ENCODE data around the gene TMX2. TPM values are rescaled to one million over a fixed set of nuclear protein-coding genes. Genes with fewer than 3 reads are reported as not detected.

Gene TMX2
- total and polyA plus RNA-seq, 10 of the 15 experiments (the other 5 are each of a cell fraction or from before 2014, with no cell fraction given) = 64.3 to 134 (median 91.6) TPM

DNA sequence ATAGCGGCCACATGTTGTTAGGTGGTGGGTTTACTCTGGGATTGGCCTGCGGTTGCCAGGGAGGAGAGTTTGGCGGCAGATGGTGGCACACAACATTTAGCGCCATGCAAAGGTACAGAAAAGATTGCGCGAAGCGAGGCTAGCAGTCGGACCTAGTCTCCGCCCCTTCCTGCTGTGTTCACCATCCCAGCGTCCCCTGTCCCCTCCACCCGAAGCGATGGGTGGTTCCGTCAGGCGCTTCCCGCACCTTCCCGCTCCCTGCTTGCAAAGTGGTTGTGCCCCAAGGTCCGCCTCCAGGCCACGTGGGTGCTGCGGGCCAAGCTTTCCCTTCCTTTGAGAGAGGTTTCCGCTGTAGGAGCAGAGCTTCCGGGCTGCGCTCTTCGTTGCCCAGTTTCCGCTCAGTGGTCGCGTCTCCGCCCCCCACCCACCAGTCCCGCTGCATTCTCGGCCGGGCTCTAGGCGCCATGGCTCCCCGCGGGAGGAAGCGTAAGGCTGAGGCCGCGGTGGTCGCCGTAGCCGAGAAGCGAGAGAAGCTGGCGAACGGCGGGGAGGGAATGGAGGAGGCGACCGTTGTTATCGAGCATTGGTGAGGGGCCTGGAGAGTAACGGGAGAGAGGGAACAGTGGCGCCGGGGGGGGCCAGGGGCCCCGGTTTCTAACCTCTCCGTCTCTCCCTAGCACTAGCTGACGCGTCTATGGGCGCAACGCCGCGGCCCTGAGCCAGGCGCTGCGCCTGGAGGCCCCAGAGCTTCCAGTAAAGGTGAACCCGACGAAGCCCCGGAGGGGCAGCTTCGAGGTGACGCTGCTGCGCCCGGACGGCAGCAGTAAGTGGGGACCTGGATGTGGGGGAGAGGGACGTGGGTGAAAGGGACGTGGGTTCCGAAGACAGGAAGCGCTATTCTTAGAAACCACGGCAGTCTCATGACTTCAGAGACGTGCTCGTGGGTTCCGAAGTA lies 29.0 kb downstream of the TMX2 start, which contains the start of gene SELENOH:
TSS of gene SELENOH (plus strand) at position 360 of the 955 bp plus-strand sequence. CDS start at position 465, 105 bp downstream.
- ChIA-PET RAD21 (ENCODE audit: unreplicated experiment) (interaction anchor here (0.6 to 2.4 kb wide), 10 partner anchors 16 to 174 kb away, joined by 3 to 24 read pairs (median 4); partner anchors contain the start of genes CTNND1, MED19 and UBE2L6), CTCF (interaction anchor here (0.6 to 12.2 kb wide), 13 partner anchors 8 to 782 kb away, joined by 3 to 227 read pairs (median 3); partner anchors contain the start of gene BTBD18), SMC1A (ENCODE audit: uncharacterized antibody, unreplicated experiment) (interaction anchor here (0.7 to 8.3 kb wide), 12 partner anchors 10 to 100 kb away, joined by 3 to 83 read pairs (median 6); partner anchors contain the start of genes BTBD18 and CTNND1), POLR2A (interaction anchor here (0.6 to 6.4 kb wide), 16 partner anchors 9 to 263 kb away, joined by 3 to 63 read pairs (median 5); partner anchors contain the start of genes CTNND1, MED19, TMX2 and ZDHHC5)
- ATAC-seq (peak; percentile 95), DNase-seq (ENCODE audit: low read depth, low spot score) (peak; percentile 95), FAIRE-seq (peak; percentile 91)
- under 1% methylated on average over 75 of the region's 75 CpGs for WGBS (ENCODE audit: insufficient coverage, insufficient replicate concordance, low lambda C conversion rate, missing lambda C conversion rate)
- Histone ChIP-seq H4K20me1 (ENCODE audit: control insufficient read depth, insufficient read depth) (no peaks in the 10 kb centered on the region), H3K27ac (ENCODE audit: control insufficient read depth, insufficient read depth) (peak within 1 kb of the TSS; percentile 96), H3K4me3 (peak within 1 kb of the TSS; percentile 95), H2AFZ (ENCODE audit: control insufficient read depth, low read depth, low read length) (peak within 1 kb of the TSS; percentile 29), H3K4me2 (ENCODE audit: control insufficient read depth, insufficient read depth) (peak within 1 kb of the TSS; percentile 80), H3K36me3 (ENCODE audit: control insufficient read depth in 2 of 2, insufficient read depth in 2 of 2, low read length in 1 of 2) (peaks cover 20 to 27% of the 10 kb centered on the region in 2 experiments), H3K9me3 (replicated peaks; ENCODE audit: control insufficient read depth, insufficient read depth, low read length) (no peaks in the 10 kb centered on the region), H3K4me1 (ENCODE audit: control insufficient read depth, insufficient read depth, low read length) (no peaks in the 10 kb centered on the region), H3K27me3 (replicated peaks in 1 of 2; ENCODE audit: control insufficient read depth in 2 of 2, insufficient read depth in 2 of 2, low read length in 1 of 2) (no peaks in the 10 kb centered on the region), H3K79me2 (ENCODE audit: control insufficient read depth, insufficient read depth, low read length) (peaks cover 21% of the 10 kb centered on the region), H3K9ac (ENCODE audit: control insufficient read depth, insufficient read depth, low read length) (peak within 1 kb of the TSS; percentile 98)
- intact Hi-C loops (cut with micrococcal nuclease; ENCODE audit: unreplicated experiment) (loop anchor here (1.0 to 2.0 kb wide), 3 partner anchors 19 to 74 kb away; partner anchors contain the start of genes CTNND1, MED19 and TMX2), in situ Hi-C loops (cut with MboI) (no loop called here)
- no TSS peak for BruUV-seq (replicated peaks)
- TF ChIP-seq, protein P1, sequence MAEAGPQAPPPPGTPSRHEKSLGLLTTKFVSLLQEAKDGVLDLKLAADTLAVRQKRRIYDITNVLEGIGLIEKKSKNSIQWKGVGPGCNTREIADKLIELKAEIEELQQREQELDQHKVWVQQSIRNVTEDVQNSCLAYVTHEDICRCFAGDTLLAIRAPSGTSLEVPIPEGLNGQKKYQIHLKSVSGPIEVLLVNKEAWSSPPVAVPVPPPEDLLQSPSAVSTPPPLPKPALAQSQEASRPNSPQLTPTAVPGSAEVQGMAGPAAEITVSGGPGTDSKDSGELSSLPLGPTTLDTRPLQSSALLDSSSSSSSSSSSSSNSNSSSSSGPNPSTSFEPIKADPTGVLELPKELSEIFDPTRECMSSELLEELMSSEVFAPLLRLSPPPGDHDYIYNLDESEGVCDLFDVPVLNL (IDR thresholded peaks at IDR 0.05; ENCODE audit: low read depth, low read length) = peak; percentile 76; the same call in 1 of the 2 replicates
- TF ChIP-seq IKZF2 (IDR thresholded peaks at IDR 0.05) = peak; percentile 92
- TF ChIP-seq ZNF207 (IDR thresholded peaks at IDR 0.05; ENCODE audit: borderline replicate concordance) = peak; percentile 92
- TF ChIP-seq BMI1 (IDR thresholded peaks at IDR 0.05; ENCODE audit: borderline replicate concordance) = 0 out of 2 replicates have a peak, but pooled peaks have one; percentile 9
- peak; percentile 80 for TF ChIP-seq POLR2AphosphoS2 (IDR thresholded peaks at IDR 0.05; ENCODE audit: low read depth, low read length)
- TF ChIP-seq ZBED1 (IDR thresholded peaks at IDR 0.05; ENCODE audit: borderline replicate concordance) = 0 out of 2 replicates have a peak, but pooled peaks have one; percentile 79
- no peak for TF ChIP-seq ZNF384 (IDR thresholded peaks at IDR 0.05; ENCODE audit: borderline replicate concordance, low read depth, low read length)
- peak; percentile 91 for TF ChIP-seq JUND (IDR thresholded peaks at IDR 0.05; ENCODE audit: low read depth, low read length)
- TF ChIP-seq E4F1 (IDR thresholded peaks at IDR 0.05; ENCODE audit: borderline replicate concordance, partially characterized antibody) = peak; percentile 78
- TF ChIP-seq MEF2A (IDR thresholded peaks at IDR 0.05; ENCODE audit: insufficient read depth, low read depth, low read length) = peak; percentile 83
- peak; percentile 84 for TF ChIP-seq CREM (IDR thresholded peaks at IDR 0.05; ENCODE audit: low read depth)
- TF ChIP-seq RELB (IDR thresholded peaks at IDR 0.05; ENCODE audit: low read depth) = peak; percentile 90
- TF ChIP-seq ATF3 (IDR thresholded peaks at IDR 0.05; ENCODE audit: borderline replicate concordance, extremely low read depth, low read depth, low read length) = no peak
- no peak for TF ChIP-seq KDM1A (IDR thresholded peaks at IDR 0.05; ENCODE audit: borderline replicate concordance)
- TF ChIP-seq FOXM1 (IDR thresholded peaks at IDR 0.05; ENCODE audit: low read depth, low read length) = peak; percentile 44; the same call in 1 of the 2 replicates
- no peak for TF ChIP-seq NFYA (IDR thresholded peaks at IDR 0.05; ENCODE audit: borderline replicate concordance, low read depth, low read length)
